Stimulated activated naive CD4-positive, alpha-beta T cell treated with Interleukin-2 at 50 U/mL for 16 hours (primary cell): ENCODE results near the gene MATN3.

Source experiments
- DNase-seq: peaks from one replicate; lab custom pipeline; 2025; lab: John Stamatoyannopoulos, UW

The MATN3 gene

DNA sequence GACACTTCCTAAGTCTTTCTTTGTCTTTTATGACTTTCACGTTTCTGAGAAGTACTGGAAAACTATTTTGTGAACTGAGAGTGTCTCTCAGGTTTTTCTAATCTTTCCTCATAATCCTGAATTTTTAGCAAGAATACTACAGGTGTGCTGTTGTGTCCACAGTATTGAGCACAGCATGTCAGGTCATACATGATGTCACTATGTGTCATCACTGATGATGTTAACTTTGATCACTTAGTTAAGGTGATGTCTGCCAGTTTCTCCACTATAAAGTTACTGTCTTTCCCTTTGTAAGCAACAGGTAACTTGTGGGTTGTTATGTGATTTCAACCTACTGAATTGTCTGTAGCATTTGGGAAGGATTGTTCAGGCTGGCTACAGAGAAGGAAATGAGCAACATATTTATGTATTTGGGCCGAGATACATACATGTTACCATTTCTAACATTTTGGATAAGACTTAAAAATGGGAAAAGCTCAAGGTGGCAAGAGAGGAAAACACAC, 11.1 kb downstream of the MATN3 start:
- DNase-seq, result no peak

- DNase-seq, result no peak
Measured at GRCh38 chr2:19993731-19994130, 18.7 kb downstream of the MATN3 start.

GRCh38 chr2:19991895-19992294, 20.6 kb downstream of the MATN3 start:
- DNase-seq, result no peak

- no peak for DNase-seq
Measured at GRCh38 chr2:19990416-19990728, 22.1 kb downstream of the MATN3 start.

GRCh38 chr2:19989667-19990415, 22.6 kb downstream of the MATN3 start, which contains the start of gene WDR35:
TSS of gene WDR35 (minus strand) at chr2:19990105. CDS start at chr2:19990015, 90 bp downstream.
- DNase-seq, result peak; percentile 83

GRCh38 chr2:19989342-19989666, 23.2 kb downstream of the MATN3 start:
- DNase-seq, result no peak

DNA sequence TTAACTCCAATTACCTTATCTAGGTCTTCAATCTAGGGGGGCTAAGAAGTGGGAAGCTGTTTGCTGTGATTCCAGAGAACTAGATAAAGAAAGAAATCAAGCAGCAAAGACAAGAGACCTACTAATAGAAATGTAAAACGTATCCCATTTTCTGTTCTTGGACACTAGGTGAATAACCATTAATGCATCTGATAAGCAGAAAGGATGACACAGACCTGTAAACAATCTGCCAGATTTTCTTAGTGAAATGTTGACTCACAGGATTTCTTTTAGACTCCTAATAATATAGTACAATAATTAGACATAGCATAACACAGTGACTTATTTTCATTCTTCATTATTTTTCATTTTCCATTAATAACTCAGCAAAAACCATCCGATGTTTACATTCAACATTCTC, 23.9 kb downstream of the MATN3 start:
- no peak for DNase-seq

DNA sequence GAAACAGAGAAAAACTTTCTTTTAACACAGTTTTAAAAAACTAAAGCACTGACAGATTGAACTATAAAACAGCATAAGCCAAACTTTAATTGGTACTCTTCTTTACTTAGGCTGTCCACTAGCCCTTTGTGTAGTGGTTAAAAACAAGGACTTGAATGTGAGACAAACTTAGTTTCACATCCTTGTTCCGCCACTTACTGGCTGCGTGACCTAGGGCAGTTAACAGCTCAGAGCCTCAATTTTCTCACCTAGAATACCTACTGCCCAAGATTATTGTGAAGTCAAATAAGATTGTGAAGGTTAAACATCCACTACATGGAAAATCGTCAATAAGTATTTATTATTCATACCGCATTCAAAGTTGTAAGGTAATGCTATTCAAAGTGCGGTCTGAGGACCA, 24.5 kb downstream of the MATN3 start:
- no peak for DNase-seq

DNA sequence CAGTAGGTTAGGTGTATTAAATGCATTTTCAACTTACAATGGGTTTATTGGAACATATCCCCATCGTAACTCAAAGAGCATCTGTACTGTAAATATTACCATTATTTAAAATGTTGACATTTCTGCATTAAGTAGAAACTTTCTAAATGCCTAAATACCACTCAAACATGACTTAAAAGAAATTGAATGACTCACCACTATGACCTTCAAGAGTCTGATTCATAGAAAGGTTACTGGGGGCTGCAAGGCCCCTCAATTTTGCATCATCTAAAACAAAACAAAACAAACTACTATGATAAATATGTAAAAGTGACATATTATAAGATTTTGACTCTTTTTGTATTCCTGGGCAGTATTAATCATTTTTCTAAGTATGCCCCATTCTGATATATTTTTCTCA, 30.2 kb downstream of the MATN3 start:
- no peak for DNase-seq

GRCh38 chr2:19979932-19980331, 32.5 kb downstream of the MATN3 start:
- no peak for DNase-seq

GRCh38 chr2:19973466-19973865, 39.0 kb downstream of the MATN3 start:
- no peak for DNase-seq

- no peak for DNase-seq
Measured at GRCh38 chr2:19971691-19972090, 40.8 kb downstream of the MATN3 start.

- DNase-seq, result no peak
Measured at GRCh38 chr2:19963386-19963785, 49.1 kb downstream of the MATN3 start.

DNA sequence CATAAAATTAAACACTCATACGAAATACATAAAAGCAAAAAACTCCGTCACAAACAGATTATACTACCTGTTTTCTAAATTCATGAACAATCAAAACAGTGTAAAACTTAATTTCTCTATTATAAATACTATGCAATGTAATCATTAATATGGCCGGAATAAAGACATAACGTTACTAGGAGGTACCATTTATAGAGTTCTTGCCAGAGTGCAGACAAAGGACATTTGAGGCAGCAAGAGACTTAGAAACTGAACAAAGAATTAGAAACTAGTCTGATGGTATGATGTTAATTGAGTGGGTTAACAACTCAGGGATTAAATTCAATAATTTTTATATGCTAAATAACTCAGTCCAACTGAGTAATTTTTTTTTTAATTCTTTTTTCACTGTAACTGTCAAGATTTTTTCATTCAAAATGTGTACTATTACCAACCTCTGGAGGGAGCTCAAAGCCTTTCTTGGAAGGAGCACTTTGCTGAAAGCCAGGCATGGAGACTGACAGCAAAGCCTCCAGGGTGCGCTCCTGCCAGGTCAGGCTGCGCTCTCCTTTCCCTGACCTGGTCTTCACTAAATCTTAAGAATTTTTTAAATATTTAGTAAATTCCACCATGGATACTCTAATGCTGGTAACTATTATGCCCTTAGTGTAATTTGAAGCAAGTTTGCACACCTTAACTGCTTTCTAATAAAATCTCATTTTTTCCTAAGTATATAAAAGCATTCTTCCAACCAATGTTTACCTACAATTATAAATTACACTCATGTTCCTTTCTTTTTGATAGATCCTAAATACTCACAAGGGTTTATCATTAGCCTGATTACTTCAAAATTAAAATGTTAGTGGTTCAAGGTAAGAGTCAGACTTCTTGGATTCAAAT, 56.7 kb downstream of the MATN3 start:
- DNase-seq, result no peak

- DNase-seq, result no peak
Measured at GRCh38 chr2:19949071-19949470, 63.4 kb downstream of the MATN3 start.

GRCh38 chr2:19947184-19947940, 65.1 kb downstream of the MATN3 start:
- DNase-seq, result no peak

DNA sequence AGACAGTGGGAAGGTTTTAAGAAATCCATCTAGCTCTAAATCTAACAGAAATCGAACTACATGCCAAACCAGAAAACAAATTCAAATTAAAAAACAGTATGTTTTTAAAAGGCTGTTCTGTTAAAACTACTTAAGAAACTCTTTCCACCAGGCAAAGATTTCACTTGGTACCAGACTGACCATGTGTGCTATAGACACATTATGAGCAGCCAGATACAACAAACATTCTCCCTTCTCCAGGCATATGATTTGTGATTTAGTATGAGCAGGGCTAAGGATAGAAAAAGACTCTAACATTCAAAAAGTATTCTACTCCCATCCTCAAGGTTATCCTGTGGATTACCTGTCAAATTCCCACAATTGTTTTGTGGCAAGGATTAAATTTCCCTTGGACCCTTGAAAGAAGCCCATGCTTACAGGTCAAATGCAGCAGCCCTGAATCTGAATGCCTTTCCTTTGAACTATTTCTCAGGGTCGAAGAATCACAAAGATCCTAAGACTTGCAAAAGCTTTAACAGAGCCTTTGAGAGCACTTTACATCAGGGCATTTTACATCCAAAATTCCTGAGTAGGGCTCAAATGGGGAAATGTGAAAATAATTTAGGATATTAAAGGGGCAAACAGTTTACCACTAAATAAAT, 68.1 kb downstream of the MATN3 start:
- no peak for DNase-seq

DNA sequence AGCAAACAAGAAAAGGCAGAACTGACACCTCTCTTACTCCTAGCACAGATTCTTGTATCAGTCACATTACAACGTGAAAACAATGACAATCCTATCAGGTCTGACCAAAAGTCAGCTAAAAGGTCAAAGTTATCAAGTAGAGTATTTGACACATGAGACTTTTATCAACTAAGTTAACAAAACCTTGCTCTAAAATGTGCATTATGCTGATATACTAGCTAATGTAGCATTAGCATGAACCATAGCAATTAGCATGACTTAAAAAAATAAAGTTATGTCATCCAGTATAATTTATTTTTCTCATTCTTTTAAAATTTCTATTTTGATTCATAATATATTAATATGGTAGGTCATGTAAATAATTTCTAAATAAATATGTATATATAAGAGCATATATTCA, 69.3 kb downstream of the MATN3 start:
- no peak for DNase-seq

- no peak for DNase-seq
Measured at GRCh38 chr2:19942199-19942598, 70.3 kb downstream of the MATN3 start.
